SK-N-SH (cell line): ENCODE measurements around the gene PALM.
"Not testable (repeated sequence)": the region's sequence is repeated elsewhere in the genome, so short reads cannot be mapped to it uniquely, and the experiment has no call there.

Source experiments
- EP300 ChIP-seq, 2 experiments: IDR thresholded peaks; 2 replicates each; pipeline versions ENCODE4 v1.4.0 to v1.6.1; 2012; ENCODE audit warnings: borderline replicate concordance in 1 of 2, low read depth in 1 of 2, low read length in 1 of 2
- FOXJ3 ChIP-seq: sonication (generic); formaldehyde crosslinking; IDR thresholded peaks from 2 replicates; pipeline ENCODE4 v1.5.1; 2020; ENCODE audit warnings: mild to moderate bottlenecking, missing genetic modification reagents
- MEF2A ChIP-seq: IDR thresholded peaks from 2 replicates; pipeline ENCODE4 v1.4.0; 2012; ENCODE audit warnings: low read depth, borderline replicate concordance
- NFIC ChIP-seq: IDR thresholded peaks from 2 replicates; pipeline ENCODE4 v1.4.0; 2012; ENCODE audit warnings: borderline replicate concordance
- NRF1 ChIP-seq: IDR thresholded peaks from 2 replicates; pipeline ENCODE4 v1.6.1; 2012; ENCODE audit warnings: low read depth, mild to moderate bottlenecking, low read length
- POLR2AphosphoS5 ChIP-seq: IDR thresholded peaks from 2 replicates; pipeline ENCODE4 v1.6.1; 2012; ENCODE audit warnings: low read depth, low read length
- RAD21 ChIP-seq: IDR thresholded peaks from 2 replicates; pipeline ENCODE4 v1.6.1; 2012; ENCODE audit warnings: mild to moderate bottlenecking, low read length
- RXRA ChIP-seq: IDR thresholded peaks from 2 replicates; pipeline ENCODE4 v1.4.0; 2012; ENCODE audit warnings: low read depth, mild to moderate bottlenecking, borderline replicate concordance
- TAF1 ChIP-seq: IDR thresholded peaks from 2 replicates; pipeline ENCODE4 v1.6.1; 2012; ENCODE audit warnings: low read depth, mild to moderate bottlenecking, low read length, moderate library complexity, borderline replicate concordance
- TF ChIP-seq, protein P1 (sequence below): fragments of 200-600 bp; sonication (generic); IDR thresholded peaks from 2 replicates; pipeline ENCODE4 v1.6.1; 2017; ENCODE audit warnings: antibody characterized with exemption, mild to moderate bottlenecking, moderate library complexity
- TF ChIP-seq, protein P2 (sequence below): IDR thresholded peaks from 2 replicates; pipeline ENCODE4 v1.6.1; 2012; ENCODE audit warnings: mild to moderate bottlenecking, low read depth, low read length, moderate library complexity

DNA sequence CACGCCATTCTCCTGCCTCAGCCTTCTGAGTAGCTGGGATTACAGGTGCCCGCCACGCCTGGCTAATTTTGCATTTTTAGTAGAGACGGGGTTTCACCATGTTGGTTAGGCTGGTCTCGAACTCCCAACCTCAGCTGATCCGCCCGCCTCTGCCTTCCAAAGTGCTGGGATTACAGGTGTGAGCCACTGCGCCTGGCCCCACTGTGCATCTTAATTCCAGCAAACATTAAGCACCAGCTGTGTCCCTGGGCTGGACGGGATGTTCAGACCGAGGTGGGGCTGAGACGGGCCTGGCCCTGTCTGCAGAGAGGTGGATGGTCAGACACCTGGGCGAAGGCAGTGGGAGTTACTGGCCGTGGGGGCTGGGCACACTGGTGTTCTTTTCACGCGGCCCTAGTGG, 20.8 kb downstream of the PALM start:
- not testable (repeated sequence) for TF ChIP-seq RXRA; NRF1; MEF2A; FOXJ3 (CRISPR knock-in tag); TAF1; POLR2AphosphoS5; EP300 (IDR thresholded peaks at IDR 0.05; ENCODE audit: borderline replicate concordance in 1 of 2, low read depth in 1 of 2, low read length in 1 of 2); NFIC; RAD21
- TF ChIP-seq, protein P1, sequence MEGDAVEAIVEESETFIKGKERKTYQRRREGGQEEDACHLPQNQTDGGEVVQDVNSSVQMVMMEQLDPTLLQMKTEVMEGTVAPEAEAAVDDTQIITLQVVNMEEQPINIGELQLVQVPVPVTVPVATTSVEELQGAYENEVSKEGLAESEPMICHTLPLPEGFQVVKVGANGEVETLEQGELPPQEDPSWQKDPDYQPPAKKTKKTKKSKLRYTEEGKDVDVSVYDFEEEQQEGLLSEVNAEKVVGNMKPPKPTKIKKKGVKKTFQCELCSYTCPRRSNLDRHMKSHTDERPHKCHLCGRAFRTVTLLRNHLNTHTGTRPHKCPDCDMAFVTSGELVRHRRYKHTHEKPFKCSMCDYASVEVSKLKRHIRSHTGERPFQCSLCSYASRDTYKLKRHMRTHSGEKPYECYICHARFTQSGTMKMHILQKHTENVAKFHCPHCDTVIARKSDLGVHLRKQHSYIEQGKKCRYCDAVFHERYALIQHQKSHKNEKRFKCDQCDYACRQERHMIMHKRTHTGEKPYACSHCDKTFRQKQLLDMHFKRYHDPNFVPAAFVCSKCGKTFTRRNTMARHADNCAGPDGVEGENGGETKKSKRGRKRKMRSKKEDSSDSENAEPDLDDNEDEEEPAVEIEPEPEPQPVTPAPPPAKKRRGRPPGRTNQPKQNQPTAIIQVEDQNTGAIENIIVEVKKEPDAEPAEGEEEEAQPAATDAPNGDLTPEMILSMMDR, result not testable (repeated sequence)
- TF ChIP-seq, protein P2, sequence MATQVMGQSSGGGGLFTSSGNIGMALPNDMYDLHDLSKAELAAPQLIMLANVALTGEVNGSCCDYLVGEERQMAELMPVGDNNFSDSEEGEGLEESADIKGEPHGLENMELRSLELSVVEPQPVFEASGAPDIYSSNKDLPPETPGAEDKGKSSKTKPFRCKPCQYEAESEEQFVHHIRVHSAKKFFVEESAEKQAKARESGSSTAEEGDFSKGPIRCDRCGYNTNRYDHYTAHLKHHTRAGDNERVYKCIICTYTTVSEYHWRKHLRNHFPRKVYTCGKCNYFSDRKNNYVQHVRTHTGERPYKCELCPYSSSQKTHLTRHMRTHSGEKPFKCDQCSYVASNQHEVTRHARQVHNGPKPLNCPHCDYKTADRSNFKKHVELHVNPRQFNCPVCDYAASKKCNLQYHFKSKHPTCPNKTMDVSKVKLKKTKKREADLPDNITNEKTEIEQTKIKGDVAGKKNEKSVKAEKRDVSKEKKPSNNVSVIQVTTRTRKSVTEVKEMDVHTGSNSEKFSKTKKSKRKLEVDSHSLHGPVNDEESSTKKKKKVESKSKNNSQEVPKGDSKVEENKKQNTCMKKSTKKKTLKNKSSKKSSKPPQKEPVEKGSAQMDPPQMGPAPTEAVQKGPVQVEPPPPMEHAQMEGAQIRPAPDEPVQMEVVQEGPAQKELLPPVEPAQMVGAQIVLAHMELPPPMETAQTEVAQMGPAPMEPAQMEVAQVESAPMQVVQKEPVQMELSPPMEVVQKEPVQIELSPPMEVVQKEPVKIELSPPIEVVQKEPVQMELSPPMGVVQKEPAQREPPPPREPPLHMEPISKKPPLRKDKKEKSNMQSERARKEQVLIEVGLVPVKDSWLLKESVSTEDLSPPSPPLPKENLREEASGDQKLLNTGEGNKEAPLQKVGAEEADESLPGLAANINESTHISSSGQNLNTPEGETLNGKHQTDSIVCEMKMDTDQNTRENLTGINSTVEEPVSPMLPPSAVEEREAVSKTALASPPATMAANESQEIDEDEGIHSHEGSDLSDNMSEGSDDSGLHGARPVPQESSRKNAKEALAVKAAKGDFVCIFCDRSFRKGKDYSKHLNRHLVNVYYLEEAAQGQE, result not testable (repeated sequence)
